GM12875 (cell line): ENCODE data around the gene RRAD.
A peak's percentile ranks its signal among the peaks of the same experiment; 100 is the strongest.
"Not testable (repeated sequence)": the region's sequence is repeated elsewhere in the genome, so short reads cannot be mapped to it uniquely, and the experiment has no call there.

ENCODE experiments used
- H3K4me3 ChIP-seq: one replicate; pipeline ENCODE4 v1.5.1; 2011; ENCODE audit warnings: low read depth, low read length, control low read depth
- CTCF ChIP-seq: IDR thresholded peaks from 2 replicates; pipeline ENCODE4 v1.5.1; 2011; ENCODE audit warnings: low read depth, mild to moderate bottlenecking, control low read depth, inconsistent platforms, low read length, moderate library complexity, borderline replicate concordance; ENCODE audit not compliant: insufficient read depth

Gene RRAD

GRCh38 chr16:66948134-66948836 lies 22.9 kb upstream of the RRAD start:
- TF ChIP-seq CTCF = no peak
- peak overlapping the region; percentile 36 for H3K4me3 ChIP-seq

- TF ChIP-seq CTCF = peak; percentile 75; the same call in 1 of the 2 replicates
- peak overlapping the region; percentile 36 for H3K4me3 ChIP-seq
Observed at GRCh38 chr16:66947302-66948065, 22.1 kb upstream of the RRAD start.

GRCh38 chr16:66946974-66947301 lies 21.6 kb upstream of the RRAD start:
- TF ChIP-seq CTCF = no peak

GRCh38 chr16:66946541-66946940 lies 21.2 kb upstream of the RRAD start:
- no peak overlapping the region for H3K4me3 ChIP-seq
- no peak for TF ChIP-seq CTCF

More at GRCh38 chr16:66946974-66947301, 21.6 kb upstream of the RRAD start:
- no peak overlapping the region for H3K4me3 ChIP-seq

- no peak overlapping the region for H3K4me3 ChIP-seq
- no peak for TF ChIP-seq CTCF
Observed at GRCh38 chr16:66945939-66946338, 20.6 kb upstream of the RRAD start.

GRCh38 chr16:66944971-66945370 lies 19.6 kb upstream of the RRAD start:
- H3K4me3 ChIP-seq = not testable (repeated sequence)

GRCh38 chr16:66944054-66944441 lies 18.7 kb upstream of the RRAD start:
- no peak overlapping the region for H3K4me3 ChIP-seq
- TF ChIP-seq CTCF = no peak
